Bronchial smooth muscle cell (primary cell): ENCODE data around the gene ITM2C. TPM values are rescaled to one million over a fixed set of nuclear protein-coding genes. Genes with fewer than 3 reads are reported as not detected.

ENCODE experiments used
- total RNA-seq: library from RNA; depleted of rRNA; stranded (reverse); fragments of >200 nt; gene quantifications from 2 replicates; pipeline ENCODE4 v1.2.1, GENCODE V29; 2014

Gene ITM2C
- 87.8 and 144 TPM in 2 replicates for total RNA-seq

GRCh38 chr2:230864605-230865306 lies at the start of gene ITM2C:
ITM2C (plus strand) TSS chr2:230864942; CDS start chr2:230865026, 84 bp downstream.

GRCh38 chr2:230924470-230925341 lies 60.0 kb downstream of the ITM2C start, which contains the start of gene GPR55:
GPR55 (minus strand) TSS chr2:230925242; CDS start chr2:230910962, 14,280 bp downstream.

Other genes with a start within 250 kb of the ITM2C start
- gene CAB39, start 152.1 kb upstream of the ITM2C start, total RNA-seq: 43.8 and 46.0 TPM in 2 replicates
- gene GPR55, start 60.3 kb downstream of the ITM2C start, total RNA-seq: not detected in 2 replicates
- gene SPATA3, start 131.2 kb downstream of the ITM2C start, total RNA-seq: not detected in 2 replicates
- gene C2orf72, start 172.6 kb downstream of the ITM2C start, total RNA-seq: 0.09 TPM in 1 of 2 replicates, not detected in the other
- 119 and 141 TPM in 2 replicates for gene PSMD1, start 191.9 kb downstream of the ITM2C start, total RNA-seq